Tongue (tissue), 2 donors: ENCODE data around the gene IRS1. TPM values are rescaled to one million over a fixed set of nuclear protein-coding genes. Genes with fewer than 3 reads are reported as not detected.

ENCODE experiments used
- DNase-seq: peaks from one replicate; pipeline ENCODE4 v3.0.0-alpha.2; 2015
- total RNA-seq: library from RNA; depleted of rRNA; stranded (reverse); fragments of >200 nt; gene quantifications from one replicate; pipeline ENCODE4 v1.2.3, GENCODE V29; 2014

The IRS1 gene
- total RNA-seq, 1 donor from 2014 or later = 16.1 TPM

DNA sequence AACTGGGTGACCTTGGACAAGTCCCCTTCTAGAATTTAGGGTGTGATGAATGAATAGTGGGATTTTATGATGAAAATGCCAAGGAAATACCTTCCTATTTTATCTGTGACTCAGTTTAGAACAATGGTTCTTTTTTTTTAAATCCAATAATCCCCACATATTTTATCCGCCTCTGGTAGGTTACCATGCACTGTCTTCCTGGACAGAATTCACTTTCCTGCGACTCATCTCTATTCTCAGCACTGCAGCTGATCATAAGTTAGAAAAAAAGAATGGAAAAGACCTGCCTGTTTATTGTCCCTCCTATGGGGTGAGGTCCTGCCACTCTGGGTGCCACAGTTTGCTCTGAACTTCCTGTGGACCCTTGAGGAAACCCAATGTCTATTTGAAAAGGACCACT is 73.1 kb downstream of the IRS1 start:
- no peak for DNase-seq

DNA sequence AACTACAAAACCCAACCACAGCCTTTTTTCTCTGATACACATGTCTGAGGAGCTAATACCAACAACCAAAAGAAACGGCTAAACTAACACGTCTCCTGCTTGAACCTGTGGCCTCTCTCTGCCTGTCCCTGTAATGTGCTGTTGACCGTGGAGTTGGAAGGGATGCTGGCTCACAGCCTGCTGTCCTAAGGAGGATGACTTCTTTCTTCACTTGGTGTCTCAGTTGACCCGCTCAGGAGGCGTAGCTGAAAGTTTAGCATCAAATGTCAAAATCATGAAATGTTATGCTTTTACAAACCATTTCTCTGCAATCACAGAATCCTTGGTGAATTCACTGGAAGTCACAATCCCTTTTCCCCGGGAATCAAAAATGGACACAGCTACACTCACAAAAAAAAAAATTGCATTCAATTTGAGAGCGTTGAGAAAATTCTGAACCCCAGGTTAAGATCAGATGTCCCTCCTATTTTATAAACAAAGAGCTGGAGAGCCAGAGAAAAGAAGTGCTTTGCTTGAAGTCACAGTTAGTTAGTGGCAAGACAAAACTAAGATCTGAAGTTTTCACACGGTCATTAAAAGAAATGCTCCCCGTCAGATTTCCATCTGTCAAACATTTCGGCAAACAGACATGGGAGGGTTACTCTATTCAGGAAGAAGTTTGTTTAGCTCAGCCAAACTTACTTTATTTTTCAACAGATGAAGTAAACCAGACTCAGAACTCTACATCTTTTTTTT is 74.3 kb downstream of the IRS1 start:
- peak; percentile 82 for DNase-seq

DNA sequence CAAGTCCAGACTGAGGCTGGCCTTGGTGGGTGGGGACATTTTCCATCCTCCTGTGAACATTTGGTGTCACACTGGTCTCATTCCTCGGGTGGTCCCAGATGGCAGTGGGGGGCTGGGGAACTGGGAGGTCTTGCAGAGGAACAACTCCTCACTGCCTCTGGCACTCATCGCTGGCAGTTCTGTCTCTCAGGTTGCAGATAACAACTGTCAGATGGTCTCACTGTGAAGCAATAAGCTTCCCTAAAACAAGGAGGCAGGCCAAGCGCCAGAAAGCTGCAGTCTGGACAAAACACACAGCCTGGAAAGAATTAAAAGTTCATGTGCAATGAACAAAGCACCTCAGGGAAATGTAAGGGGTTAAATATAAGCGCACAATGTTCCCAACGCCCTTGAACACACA is 78.1 kb downstream of the IRS1 start:
- peak; percentile 73 for DNase-seq

DNA sequence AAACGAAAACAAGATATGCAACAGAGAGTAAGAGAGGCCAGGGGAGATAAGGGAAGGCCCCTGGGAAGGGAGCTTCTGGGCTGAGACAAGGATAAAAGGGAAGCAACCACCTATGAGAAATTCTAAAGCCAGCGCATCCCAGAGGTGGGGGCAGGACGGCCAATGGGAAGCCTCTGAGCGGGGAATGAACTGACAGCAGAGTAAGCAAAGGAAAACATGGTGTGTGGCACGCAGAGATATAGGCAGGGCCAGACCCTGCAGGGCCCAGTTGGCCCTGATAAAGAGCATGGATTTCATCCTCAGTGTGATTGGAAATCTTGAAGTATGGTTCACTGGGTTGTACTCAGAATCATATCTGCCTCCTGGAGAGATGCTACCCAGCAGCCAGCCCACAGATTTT is 78.7 kb downstream of the IRS1 start:
- DNase-seq = no peak

DNA sequence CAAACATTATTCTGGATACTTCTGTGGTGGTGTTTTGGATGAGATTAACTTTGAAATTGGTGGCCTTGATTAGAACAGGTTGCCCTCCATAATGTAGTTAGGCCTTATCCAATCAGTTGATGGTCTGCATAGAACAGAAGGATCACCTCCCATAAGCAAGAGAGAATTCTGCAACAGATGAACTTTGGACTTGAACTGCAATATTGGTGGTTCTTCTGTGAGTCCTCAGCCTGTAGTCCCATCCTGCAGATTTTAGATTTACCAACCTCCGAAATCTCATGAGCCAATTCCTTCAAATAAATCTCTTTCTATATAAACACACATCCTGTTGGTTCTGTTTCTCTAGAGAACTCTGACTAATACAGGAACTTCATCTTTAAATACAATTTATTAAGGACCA is 81.9 kb downstream of the IRS1 start:
- no peak for DNase-seq

DNA sequence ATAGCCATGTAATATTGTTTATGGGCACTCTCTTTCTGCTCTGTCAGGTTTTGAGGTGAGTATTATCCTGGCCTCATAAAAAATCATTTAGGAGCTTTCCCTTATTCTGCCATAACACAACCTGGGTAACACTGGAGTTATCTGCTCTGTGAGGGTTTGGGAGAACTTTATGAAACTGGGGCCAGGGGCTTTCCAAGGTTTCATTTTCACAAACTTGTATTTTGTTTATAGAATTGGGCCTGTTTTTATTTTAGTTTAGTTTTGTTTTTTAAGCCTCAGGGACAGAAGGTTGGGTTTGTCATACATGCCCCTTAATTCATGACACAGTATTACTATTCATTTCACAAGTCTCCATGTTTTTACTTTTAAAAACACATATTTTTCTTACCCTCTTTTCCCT is 83.5 kb downstream of the IRS1 start:
- DNase-seq = no peak

DNA sequence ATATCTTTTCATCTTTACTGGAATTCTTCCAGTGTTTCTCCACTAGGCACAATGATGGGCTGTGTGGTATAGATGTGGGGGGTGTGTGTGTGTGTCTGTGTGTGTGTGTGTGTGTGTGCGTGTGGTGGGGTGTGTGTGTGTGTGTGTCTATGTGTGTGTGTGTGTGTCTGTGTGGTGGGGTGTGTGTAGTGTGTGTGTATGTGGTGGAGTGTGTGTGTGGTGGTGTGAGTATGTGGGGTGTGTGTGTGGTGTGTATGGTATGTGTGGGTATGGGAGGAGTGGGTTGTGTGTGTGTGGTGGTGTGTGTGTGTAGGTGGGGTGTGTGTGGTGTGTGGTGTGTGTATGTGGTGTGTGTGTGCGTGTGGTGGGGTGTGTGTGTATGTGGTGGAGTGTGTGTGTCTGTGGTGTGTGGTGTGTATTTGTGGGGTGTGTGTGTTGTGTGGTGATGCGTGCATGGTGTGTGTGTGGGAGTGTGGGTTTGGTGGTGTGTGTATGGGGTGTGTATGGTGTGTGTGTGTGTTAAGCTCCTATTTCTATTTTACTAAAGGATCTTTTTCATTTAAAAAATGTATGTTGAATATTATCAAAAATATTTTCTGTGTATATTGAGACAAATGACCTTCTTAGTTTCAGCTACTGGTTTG is 84.2 kb downstream of the IRS1 start:
- DNase-seq = no peak

DNA sequence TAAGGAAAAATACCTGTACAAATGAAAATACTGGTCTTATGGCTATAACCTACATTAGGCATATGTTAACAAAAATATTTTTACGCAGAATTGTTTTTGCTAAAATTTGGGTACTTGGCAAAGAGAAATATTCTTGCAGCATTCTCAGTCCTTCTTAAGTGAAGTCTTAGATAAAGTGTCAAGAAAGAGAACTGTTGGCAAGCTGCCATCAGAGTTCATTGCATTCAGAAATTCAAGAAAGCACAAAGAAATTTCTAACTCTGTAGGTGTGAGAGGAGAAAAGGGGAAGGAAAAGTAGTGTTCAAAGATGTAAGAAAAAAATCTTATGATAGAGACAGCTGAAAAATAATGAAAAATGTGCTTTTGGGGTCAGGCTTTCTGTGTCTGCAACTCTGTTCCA is 86.7 kb downstream of the IRS1 start:
- no peak for DNase-seq

DNA sequence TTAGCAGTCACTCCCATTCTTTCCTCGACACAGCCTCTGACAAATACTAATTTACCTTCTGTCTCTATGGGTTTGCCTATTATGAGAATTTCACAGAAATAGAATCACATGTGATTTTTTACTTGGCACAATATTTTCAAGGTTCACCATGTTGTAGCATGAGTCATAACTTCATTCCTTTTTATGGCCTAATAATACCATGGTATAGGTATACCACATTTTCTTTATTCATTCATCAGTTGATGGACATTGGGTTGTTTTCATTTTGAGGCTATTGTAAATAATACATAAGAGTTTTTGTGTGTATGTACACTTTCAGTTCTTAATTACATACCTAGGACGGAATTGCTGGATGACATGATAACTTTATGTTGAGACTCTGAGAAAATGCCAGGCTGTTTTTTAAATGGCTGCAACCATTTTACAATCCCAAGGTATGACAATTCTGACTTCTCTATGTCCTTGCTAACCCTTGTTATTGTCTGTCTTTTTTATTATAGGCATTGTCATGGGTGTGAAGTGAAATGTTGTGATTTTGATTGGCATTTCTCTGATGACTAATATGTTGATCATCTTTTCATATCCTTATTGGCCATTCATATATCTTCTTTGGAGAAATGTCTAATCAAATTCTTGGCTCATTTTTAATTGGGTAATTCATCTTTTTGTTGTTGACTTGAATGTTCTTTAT is 87.9 kb downstream of the IRS1 start:
- no peak for DNase-seq

DNA sequence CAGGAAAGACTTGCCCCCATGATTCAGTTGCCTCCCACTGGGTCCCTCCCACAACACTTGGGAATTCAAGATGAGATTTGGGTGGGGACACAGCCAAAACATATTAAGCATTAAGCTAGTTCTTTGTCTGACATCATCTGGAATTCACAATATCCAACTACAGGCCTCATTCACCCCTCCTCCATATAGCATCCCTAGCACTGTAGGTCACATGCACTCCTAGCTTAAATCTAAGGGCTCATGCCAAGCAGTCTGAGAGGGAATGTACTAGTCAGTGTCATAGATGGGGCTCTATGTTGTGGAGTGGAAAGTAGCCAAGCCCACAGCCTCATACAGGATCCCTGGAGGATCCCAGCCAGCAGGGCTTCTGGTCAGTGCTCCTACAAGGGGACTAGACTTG is 92.1 kb downstream of the IRS1 start:
- DNase-seq = no peak

DNA sequence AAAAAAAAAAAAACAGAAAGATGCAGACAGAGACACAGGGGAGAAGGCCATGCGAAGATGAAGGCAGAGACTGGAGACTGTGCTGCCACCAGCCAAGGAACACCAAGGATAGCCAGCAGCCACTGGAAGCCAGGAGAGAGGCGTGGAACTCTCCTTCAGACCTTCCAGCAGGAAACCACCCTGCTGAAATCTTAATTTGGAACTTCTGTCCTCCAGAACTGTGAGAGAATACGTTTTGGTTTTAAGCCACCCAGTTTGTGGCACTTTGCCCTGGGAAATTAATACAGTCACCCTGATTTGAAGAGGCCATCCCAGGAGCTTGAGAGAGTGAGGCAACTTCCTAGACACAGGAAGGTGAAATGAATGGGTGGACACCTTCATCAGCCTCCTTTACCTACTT is 93.7 kb downstream of the IRS1 start:
- DNase-seq = no peak

DNA sequence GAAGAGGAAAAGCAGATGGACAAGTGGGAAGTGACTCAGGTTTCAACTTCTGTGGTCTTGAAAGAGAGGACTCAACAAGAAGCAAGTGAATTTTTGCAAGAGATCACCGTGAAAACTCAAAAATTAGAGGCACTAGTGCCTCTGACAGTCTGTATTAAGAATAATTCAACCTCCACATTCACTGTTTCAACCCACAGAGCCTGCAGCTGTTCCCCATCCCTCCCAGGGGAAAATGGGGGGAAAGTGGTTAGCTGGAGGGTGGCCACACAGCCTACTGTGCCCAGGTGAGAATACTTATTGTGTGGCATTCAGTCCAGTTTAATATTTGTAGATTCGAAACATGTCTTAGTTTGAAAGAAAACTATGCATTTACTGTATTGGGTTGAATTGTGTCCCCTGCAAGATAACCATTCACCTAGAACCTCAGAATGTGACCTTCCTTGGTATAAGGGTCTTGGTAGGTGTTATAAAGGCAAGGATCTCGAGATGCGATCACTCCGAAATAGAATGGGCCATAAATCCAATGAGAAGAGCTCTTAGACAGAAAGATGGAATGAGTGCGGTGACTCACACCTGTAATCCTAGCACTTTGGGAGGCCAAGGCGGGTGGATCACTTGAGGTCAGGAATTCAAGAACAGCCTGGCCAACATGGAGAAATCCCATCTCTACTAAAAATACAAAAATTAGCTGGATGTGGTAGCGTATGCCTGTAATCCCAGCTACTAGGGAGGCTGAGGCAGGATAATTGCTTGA is 94.3 kb downstream of the IRS1 start:
- DNase-seq = no peak

DNA sequence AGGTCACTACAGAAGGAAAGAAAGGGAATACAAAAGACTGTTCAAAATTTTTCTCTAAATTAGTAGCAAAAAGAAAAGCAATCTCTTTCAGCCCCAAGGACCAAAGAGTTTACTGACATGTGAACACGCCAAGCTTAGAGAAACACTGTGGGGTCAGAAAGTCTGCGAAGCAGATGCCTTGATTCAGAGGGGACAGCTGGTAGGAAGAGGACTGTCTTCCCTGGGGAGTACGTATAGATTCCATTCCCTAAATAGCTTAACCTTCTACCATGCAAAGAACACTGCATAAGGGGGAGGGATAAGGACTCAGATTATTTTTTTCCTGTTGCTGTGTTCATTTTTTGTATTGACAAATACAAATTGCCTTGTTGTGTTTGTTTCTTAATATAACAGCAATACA is 96.1 kb downstream of the IRS1 start:
- peak; percentile 78 for DNase-seq

DNA sequence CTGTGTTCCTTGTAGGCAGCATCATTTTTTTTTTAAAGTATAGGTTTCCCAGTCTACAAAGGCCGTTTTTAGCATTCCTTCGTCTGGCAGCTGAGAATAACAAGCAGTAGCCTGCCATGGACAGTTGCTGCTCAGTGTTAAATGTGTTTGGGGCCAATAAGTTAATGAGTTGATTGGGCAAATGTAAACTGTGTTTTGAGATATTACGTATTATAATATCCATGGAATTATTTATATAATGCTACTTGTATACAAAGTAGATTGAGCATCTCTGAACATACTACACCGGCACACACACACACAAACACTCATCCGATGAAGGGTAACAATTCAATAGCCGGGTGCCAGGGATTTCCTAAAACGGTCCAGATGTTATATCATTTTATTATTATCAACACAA is 97.2 kb downstream of the IRS1 start:
- peak; percentile 32 for DNase-seq

DNA sequence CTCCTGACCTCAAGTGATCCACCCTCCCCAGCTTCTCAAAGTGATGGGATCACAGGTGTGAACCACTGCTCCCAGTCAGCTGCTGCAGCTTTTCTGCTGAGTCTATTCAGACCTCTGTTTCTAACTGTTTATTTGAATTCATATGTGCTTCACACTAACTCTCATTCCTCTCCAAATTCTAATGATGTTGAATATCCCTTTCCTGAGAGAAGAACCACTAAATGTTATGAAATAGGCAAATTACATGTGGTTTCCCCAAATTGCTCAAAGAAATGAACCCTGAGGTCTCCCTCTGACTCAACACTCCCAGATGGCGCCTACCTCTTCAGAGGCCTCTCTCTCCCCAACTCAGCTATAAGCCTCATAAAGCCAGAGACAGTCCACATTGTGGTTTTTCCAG is 98.6 kb downstream of the IRS1 start:
- DNase-seq = no peak

DNA sequence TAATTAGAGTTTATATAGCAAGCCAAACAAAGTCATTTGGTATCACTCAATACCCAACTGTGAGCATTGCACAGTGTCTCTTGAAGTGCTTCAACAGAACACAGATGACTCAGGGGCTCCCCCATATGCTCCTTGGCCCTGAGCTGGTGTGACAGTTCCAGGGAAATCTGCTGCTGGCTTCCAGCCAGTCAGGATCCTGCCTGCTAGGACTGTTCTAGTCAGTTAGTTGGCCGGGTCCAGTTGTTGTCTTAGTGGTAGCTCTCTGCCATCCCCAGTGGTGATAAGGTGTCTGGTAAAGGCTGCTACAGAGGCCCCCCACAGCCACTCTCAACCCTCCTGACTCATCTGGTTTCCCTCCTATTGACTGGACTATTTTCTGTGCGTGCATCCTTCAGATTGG is 100.3 kb downstream of the IRS1 start:
- DNase-seq = peak; percentile 71

DNA sequence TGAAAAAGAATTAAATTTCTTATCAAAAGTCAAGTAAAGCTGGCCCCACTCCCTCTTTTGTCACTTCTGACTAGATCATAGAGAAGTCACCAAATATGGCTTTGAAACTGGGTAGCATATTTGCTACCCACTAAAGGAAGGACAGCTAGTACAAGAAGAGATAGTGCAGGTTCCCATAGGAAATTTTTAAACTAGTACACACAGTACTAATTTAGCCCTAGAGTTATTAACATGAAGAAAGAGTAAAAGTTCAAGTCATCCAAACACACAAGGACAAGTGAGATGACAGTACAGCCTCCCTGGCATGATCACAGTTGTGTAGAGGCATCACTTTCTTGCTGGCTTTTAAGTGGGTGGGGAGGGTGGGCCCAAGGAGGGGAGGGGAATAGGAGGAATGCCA is 100.9 kb downstream of the IRS1 start:
- no peak for DNase-seq

DNA sequence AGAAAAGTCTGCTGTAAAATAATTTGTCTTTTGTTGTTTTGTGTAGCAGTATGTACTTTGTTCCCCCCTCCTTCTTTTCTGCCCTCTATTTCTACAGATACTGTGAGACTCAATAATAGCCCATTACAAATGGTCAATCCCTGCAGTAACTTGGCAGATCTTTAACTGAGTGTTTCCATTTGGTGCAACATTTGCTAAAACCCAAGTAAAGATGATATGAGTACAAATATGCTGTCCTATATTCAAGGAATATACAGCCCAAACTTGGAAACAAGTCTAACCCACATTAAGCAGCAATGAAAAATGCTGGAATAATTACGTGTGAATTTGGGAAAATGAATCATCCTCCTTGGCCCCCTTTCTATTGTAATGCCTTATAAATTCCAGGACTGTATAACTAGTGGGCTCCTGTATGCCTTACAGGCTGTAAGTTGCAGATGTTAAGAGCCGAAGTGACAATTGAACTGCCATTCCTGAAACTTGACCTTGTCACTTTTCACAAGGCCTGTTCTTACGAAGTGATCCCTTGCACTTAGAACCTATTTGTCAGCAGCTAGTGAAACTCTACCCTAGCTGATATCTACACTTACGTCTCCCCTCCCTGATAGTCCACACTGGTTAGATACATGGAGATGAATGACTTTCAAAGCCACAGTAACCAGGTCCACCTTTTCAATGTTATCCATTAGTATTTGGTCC is 104.9 kb downstream of the IRS1 start:
- DNase-seq = no peak

DNA sequence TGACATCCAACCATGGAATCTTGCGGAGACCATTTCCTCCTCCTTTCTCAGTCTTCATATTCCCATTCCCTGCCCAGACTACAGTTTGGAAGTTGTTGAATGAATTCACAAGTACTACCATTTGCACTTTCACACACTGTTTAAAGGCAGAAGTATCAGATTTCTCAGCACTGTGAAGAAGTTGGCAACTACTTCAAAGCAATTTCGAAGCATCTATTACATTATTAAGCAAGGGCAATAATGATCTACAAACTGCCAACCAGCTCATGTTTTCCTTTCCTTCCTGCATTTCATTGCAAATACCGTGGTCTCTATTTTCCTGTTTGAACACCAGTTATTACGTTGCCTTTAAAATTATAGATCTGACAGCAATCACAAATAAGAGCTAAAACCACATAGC is 105.5 kb downstream of the IRS1 start:
- DNase-seq = peak; percentile 20

DNA sequence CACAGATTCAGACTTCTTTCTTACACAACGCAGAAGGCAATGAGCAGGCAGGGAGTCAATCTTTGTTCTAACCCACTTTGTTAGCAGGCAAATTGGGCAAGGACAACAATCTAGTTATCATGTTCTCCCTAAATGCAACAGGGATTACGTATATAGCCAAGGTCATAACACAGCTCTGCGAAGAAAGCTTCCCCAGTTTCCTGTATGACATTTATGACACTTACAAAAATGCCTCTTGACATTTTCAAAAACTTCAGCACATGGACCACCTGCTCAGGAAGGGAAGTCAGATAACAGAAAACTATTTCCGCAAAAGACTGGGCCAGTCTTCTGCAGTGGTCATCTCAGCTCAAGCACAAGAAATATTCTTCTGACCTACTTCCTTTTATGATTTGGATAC is 106.1 kb downstream of the IRS1 start:
- no peak for DNase-seq

DNA sequence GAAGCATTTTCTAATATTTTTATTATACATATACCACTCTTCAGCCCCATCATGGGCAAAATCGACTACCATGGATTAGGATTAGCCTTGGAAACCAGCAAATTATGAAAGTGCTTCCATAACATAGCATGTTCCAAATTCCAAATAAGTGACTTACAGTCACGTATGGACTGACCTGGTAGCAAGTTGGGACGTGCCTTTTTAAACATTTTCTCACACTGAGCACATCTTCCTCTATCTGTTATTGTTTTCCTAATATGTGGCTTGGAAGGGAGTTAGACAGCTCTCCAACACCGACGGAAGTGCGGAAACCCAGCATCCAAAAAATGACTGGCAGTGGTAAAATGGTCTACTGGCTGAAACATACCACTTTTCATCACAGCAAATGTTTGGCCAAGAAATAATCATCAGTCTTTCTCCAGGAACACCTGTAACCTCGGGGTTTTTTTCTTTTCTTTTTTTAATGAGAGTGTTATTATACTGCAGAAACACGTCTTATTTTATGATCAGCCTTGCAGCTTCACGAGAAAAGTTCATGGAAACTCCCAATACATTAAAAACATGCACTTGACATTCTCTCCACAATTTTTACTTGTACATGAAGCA is 107.0 kb downstream of the IRS1 start:
- no peak for DNase-seq

DNA sequence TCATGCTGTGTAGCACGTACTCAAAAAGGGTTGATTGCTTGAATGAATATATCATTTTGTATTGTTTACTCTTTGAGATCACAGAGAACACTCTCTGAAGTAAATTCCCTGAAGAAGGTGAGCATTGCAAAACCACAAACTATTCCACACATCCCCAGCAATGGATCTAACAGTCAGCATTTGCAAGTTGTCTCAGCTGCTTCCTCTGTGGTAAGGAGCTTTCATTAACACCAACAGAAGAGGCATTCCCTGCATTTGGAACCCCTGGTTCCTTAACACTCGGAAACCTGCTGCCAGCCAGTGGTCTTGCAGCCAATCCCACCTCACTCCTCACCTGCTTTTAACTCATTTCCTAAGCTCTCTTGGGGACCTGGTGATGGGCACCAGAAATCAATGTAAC is 108.4 kb downstream of the IRS1 start:
- DNase-seq = no peak
